Bone marrow (tissue), 2 donors: ENCODE results near the gene CHD2.
A peak's percentile ranks its signal among the peaks of the same experiment; 100 is the strongest.
"Not testable (repeated sequence)": the region's sequence is repeated elsewhere in the genome, so short reads cannot be mapped to it uniquely, and the experiment has no call there.

Experiments used
- DNase-seq, 2 donors: peaks; one replicate each; lab custom pipeline; 2025; lab: John Stamatoyannopoulos, UW

The CHD2 gene

GRCh38 chr15:93020976-93021772 lies 121.0 kb downstream of the CHD2 start:
- no peak for DNase-seq

GRCh38 chr15:93024293-93024692 lies 124.2 kb downstream of the CHD2 start:
- DNase-seq = no peak

- DNase-seq = no peak
These were observed 124.8 kb downstream of the CHD2 start for GRCh38 chr15:93024716-93025624.

GRCh38 chr15:93025625-93025982 lies 125.5 kb downstream of the CHD2 start:
- no peak for DNase-seq

DNA sequence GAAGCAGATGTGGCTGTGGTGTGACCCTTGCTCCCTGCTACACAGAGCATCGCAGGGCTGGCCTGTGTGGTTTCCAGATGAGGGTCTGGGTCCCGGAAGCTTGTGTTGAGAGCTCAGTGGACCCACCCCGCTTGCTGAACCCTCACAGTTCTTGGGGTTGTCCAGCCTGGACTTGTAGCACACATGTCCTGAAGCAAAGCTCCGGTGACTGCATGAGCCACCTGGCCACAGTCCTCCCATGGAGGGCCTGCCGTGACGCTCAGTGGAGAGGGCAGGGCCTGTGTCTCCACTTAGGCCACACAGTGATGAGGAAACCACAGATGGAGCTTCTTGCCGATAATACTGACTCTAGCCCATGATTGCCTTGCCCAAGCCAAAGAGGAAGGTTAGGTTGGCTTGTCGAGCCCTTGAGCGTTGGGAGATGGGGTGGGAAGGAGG lies 126.3 kb downstream of the CHD2 start:
- no peak for DNase-seq

GRCh38 chr15:93027413-93027812 lies 127.3 kb downstream of the CHD2 start:
- DNase-seq = no peak

GRCh38 chr15:93028111-93028631 lies 128.0 kb downstream of the CHD2 start:
- no peak for DNase-seq

GRCh38 chr15:93028632-93029213 lies 128.6 kb downstream of the CHD2 start:
- peak in 1 of 2 donors; percentile 64 for DNase-seq

GRCh38 chr15:93029214-93029835 lies 129.2 kb downstream of the CHD2 start:
- no peak for DNase-seq

DNA sequence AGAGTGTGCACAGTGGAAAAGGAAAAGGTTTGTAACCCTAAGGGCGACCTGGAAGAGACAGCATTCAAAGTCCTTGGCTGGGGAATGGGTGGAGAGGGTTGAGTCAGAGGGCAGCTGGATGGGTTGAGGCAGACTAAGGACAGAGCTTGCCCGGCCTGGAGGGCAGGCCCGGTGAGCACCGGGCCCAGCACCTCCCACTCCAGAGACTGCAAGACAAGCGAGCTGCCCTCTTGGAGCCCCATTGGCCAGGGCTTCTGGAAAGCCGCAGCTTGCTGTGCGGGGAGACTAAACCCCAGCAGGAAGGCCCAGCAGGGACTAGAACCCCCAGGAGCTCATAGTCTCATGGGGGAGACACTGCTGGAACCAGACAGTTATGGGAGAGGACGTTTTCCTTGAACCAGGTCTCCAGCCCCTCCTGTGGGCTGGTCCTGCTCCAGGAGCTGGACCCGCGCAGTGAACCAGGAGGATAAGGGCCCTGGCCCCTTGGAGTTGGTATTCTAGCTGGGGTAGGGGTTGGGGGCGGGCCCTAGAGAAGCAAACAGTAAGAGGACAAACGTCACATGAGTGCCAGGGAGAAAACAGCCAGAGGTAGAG lies 129.8 kb downstream of the CHD2 start:
- DNase-seq = no peak

- DNase-seq = peak; percentile 21 to 40
These were observed 130.4 kb downstream of the CHD2 start for GRCh38 chr15:93030430-93031102.

GRCh38 chr15:93031103-93031464 lies 131.0 kb downstream of the CHD2 start:
- no peak for DNase-seq

DNA sequence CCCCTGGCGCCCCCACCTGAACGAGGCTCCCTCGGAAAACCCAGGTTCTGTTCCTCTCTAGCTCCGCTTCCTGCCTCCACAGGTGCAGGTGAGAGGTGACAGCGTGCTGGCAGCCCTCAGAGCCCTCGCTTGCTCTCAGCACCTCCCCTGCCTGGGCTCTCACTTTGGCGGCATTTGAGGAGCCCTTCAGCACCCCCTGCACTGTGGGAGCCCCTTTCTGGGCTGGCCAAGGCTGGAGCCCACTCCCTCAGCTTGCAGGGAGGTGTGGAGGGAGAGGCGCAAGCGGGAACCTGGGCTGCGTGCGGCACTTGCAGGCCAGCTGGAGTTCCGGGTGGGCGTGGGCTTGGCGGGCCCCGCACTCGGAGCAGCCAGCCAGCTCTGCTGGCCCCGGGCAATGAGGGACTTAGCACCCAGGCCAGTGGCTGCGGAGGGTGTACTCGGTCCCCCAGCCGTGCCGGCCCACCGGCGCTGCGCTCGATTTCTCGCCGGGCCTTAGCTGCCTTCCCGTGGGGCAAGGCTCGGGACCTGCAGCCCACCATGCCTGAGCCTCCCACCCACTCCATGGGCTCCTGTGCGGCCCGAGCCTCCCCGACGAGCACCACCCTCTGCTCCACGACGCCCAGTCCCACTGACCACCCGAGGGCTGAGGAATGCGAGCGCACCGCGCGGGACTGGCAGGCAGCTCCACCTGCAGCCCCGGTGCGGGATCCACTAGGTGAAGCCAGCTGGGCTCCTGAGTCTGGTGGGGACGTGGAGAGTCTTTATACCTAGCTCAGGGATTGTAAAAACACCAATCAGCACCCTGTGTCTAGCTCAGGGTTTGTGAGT lies 131.6 kb downstream of the CHD2 start:
- DNase-seq = not testable (repeated sequence)

- DNase-seq = not testable (repeated sequence)
These were observed 132.5 kb downstream of the CHD2 start for GRCh38 chr15:93032515-93033206.

GRCh38 chr15:93033434-93034045 lies 133.4 kb downstream of the CHD2 start:
- DNase-seq = no peak

- DNase-seq = no peak
These were observed 134.4 kb downstream of the CHD2 start for GRCh38 chr15:93034512-93034911.

DNA sequence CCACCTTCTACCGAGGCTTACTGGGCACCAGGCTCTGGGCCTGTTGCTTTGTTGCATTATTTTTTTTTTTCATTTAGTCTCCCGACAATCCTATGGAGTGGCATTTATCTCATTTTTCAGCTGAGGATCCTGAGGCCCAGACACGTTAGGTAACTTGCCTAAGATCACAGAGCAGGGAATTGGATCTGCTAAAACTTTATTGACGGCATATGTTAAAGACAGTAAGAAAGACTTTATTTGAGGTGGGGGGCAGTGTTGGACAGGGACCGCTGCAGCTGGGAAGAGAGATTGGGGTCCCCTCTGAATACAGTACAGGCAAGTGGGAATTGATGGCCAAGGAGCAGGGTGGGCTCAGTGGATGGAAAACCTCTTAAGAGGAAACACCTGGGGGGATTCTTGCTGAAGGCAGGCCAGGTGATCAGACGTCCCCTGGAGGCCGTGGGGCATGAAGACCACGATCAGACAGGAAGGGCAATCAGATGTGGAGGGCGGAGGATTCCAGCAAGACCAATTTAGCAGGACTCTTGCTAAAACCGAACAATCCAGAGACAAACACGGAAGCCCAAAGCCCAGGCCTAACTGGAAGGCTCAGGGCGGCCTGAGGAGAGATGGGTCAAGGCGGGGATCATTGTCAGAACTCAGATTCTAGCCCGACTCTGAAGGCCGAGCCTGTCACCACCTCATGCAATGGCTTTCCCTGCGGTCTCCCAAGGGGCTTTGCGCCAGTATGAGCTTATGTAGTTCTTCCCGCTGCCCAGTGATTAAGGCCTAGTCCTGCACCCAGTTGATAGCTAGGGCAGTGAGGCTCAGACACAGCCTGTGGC lies 135.2 kb downstream of the CHD2 start:
- DNase-seq = no peak
